ENCODE results near the gene SLC6A20. TPM values are rescaled to one million over a fixed set of nuclear protein-coding genes. Genes with fewer than 3 reads are reported as not detected.

Gene SLC6A20
- total RNA-seq, 1 experiment from 2014 or later = not detected

DNA sequence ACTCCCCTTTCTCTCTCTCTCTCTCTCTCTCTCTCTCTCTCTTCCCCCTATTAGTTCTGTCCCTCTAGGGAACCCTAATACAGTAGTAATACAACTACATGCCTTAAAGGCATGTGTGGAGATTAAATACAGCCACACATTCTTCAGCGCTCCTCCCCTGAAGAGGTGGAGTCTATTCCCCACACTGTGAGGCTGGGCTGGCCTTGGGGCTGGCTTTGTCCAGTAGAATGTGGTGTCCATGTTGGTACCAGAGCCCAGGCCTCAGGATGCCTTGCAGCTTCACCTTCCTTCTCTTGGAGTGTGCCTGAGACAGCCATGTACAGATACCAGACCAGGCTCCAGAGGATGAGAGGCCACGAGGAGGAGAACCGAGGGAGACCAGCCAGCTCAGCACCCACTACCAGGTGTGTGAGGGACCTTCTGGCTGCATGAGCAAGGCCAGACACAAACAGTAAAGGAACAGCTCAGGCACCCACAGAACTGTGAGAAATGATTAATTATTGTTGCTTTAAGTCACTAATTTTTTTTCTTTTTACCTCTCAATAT lies 10.7 kb downstream of the SLC6A20 start:
- POLR2A ChIA-PET = no interaction called here
- H3K4me3 Mint-ChIP-seq (ENCODE audit: unreplicated experiment) = no peak overlapping the region
- no peak for DNase-seq (ENCODE audit: unreplicated experiment)
- CTCF ChIA-PET = no interaction called here
- H3K27me3 Mint-ChIP-seq (ENCODE audit: insufficient read depth, unreplicated experiment) = peaks cover 34% of the 10 kb centered on the region
- H3K36me3 Mint-ChIP-seq (ENCODE audit: insufficient read depth, unreplicated experiment) = no peaks in the 10 kb centered on the region
- intact Hi-C loops (cut with micrococcal nuclease) = no loop called here
- BruUV-seq (replicated peaks) = no TSS peak
- H3K9me3 Mint-ChIP-seq (ENCODE audit: unreplicated experiment) = peaks cover 15% of the 10 kb centered on the region
- H3K27ac Mint-ChIP-seq (ENCODE audit: low read depth, unreplicated experiment) = no peak overlapping the region
- TF ChIP-seq, protein P1, sequence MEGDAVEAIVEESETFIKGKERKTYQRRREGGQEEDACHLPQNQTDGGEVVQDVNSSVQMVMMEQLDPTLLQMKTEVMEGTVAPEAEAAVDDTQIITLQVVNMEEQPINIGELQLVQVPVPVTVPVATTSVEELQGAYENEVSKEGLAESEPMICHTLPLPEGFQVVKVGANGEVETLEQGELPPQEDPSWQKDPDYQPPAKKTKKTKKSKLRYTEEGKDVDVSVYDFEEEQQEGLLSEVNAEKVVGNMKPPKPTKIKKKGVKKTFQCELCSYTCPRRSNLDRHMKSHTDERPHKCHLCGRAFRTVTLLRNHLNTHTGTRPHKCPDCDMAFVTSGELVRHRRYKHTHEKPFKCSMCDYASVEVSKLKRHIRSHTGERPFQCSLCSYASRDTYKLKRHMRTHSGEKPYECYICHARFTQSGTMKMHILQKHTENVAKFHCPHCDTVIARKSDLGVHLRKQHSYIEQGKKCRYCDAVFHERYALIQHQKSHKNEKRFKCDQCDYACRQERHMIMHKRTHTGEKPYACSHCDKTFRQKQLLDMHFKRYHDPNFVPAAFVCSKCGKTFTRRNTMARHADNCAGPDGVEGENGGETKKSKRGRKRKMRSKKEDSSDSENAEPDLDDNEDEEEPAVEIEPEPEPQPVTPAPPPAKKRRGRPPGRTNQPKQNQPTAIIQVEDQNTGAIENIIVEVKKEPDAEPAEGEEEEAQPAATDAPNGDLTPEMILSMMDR (IDR thresholded peaks at IDR 0.05; ENCODE audit: unreplicated experiment) = no peak
- H3K4me1 Mint-ChIP-seq (ENCODE audit: insufficient read depth, unreplicated experiment) = no peaks in the 10 kb centered on the region

DNA sequence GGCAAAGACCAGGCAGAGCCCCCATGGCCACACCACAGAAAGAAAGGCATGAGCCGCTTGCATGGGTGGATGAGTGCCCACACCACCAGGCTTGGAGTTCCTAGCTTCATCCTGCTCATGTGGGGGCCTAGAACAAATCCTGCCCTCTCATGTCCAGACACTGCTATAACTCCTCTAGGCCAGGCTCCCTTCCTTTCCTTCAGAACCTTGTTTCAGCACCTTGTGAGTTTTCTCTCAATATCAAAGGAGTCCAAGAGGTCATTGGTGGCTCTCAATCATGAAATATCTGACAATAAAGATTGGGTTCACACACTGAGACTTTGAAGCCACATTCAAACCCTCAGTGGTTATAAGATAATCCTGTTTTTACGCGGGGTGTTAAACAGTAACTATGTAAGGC lies 12.7 kb downstream of the SLC6A20 start:
- peaks cover 25% of the 10 kb centered on the region for H3K27me3 Mint-ChIP-seq (ENCODE audit: insufficient read depth, unreplicated experiment)
- no peak for DNase-seq (ENCODE audit: unreplicated experiment)
- no peaks in the 10 kb centered on the region for H3K36me3 Mint-ChIP-seq (ENCODE audit: insufficient read depth, unreplicated experiment)
- no peak overlapping the region for H3K4me3 Mint-ChIP-seq (ENCODE audit: unreplicated experiment)
- POLR2A ChIA-PET = interaction anchor here (0.6 kb wide), 1 partner anchor 141 kb away, joined by 3 read pairs; no protein-coding TSS in a partner anchor
- H3K27ac Mint-ChIP-seq (ENCODE audit: low read depth, unreplicated experiment) = no peak overlapping the region
- intact Hi-C loops (cut with micrococcal nuclease) = no loop called here
- no TSS peak for BruUV-seq (replicated peaks)
- H3K4me1 Mint-ChIP-seq (ENCODE audit: insufficient read depth, unreplicated experiment) = no peaks in the 10 kb centered on the region
- TF ChIP-seq, protein P1 (IDR thresholded peaks at IDR 0.05; ENCODE audit: unreplicated experiment) = no peak
- CTCF ChIA-PET = no interaction called here
- H3K9me3 Mint-ChIP-seq (ENCODE audit: unreplicated experiment) = no peaks in the 10 kb centered on the region

DNA sequence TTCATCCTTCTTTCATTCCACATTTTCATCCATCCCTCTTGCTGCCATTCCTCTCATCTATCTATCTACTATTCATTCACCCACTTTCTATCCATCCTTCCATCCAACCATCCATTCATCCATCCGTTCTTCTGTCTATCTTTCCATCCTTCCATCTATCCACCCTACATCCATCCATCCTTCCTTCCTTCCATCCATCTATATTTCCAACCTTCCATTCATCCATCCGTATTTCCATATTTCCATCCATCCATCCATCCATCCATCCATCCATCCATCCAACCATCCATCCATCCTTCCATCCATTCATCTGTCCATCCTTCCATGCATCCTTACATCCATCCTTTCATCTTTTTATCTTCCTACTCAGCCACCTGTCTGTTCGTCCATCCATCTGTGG lies 14.0 kb downstream of the SLC6A20 start:
- Mint-ChIP-seq H3K27ac (ENCODE audit: low read depth, unreplicated experiment) (no peak overlapping the region), H3K4me1 (ENCODE audit: insufficient read depth, unreplicated experiment) (no peaks in the 10 kb centered on the region), H3K9me3 (ENCODE audit: unreplicated experiment) (no peaks in the 10 kb centered on the region), H3K27me3 (ENCODE audit: insufficient read depth, unreplicated experiment) (peaks cover 21% of the 10 kb centered on the region), H3K36me3 (ENCODE audit: insufficient read depth, unreplicated experiment) (no peaks in the 10 kb centered on the region), H3K4me3 (ENCODE audit: unreplicated experiment) (no peak overlapping the region)
- intact Hi-C loops (cut with micrococcal nuclease) = no loop called here
- POLR2A ChIA-PET = no interaction called here
- TF ChIP-seq, protein P1 (IDR thresholded peaks at IDR 0.05; ENCODE audit: unreplicated experiment) = no peak
- CTCF ChIA-PET = interaction anchor here (0.6 kb wide), 1 partner anchor 16 kb away, joined by 3 read pairs; no protein-coding TSS in a partner anchor
- BruUV-seq (replicated peaks) = no TSS peak
- no peak for DNase-seq (ENCODE audit: unreplicated experiment)

DNA sequence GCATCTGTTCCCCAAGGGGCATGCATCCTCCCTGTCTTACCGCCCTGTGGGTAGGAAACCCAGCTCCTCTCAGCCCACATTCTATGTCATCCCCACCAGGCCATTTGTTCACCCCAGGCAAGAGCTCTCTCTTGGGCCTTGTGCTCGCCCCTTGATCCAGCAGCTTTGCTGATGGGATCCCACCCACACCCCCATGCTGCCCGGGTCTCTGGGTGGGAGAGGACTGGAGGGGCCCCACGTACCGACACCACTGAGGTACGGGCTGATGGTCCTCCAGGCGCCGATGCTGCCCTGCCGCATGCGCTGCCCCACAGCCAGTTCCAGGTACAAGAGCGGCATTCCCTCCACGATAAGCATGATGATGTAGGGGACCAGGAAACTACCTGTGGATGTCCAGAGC lies 14.5 kb downstream of the SLC6A20 start:
- Mint-ChIP-seq H3K9me3 (ENCODE audit: unreplicated experiment) (no peaks in the 10 kb centered on the region), H3K4me3 (ENCODE audit: unreplicated experiment) (no peak overlapping the region), H3K4me1 (ENCODE audit: insufficient read depth, unreplicated experiment) (no peaks in the 10 kb centered on the region), H3K27ac (ENCODE audit: low read depth, unreplicated experiment) (no peak overlapping the region), H3K36me3 (ENCODE audit: insufficient read depth, unreplicated experiment) (no peaks in the 10 kb centered on the region), H3K27me3 (ENCODE audit: insufficient read depth, unreplicated experiment) (peaks cover 15% of the 10 kb centered on the region)
- POLR2A ChIA-PET = no interaction called here
- intact Hi-C loops (cut with micrococcal nuclease) = no loop called here
- CTCF ChIA-PET = interaction anchor here (0.6 to 1.2 kb wide), 2 partner anchors 15 to 20 kb away, joined by 3 to 5 read pairs; no protein-coding TSS in a partner anchor
- no TSS peak for BruUV-seq (replicated peaks)
- TF ChIP-seq, protein P1 (IDR thresholded peaks at IDR 0.05; ENCODE audit: unreplicated experiment) = no peak
- DNase-seq (ENCODE audit: unreplicated experiment) = no peak

Measured in MCF 10A (cell line).